ENCODE measurements around the gene AREG. TPM values are rescaled to one million over a fixed set of nuclear protein-coding genes. Genes with fewer than 3 reads are reported as not detected.

The AREG gene
- total RNA-seq, 1 donor from 2014 or later, result 2.2 TPM

- Mint-ChIP-seq H3K9me3 (ENCODE audit: low read depth) (peaks cover 10% of the 10 kb centered on the region), H3K27me3 (peaks cover under 1% of the 10 kb centered on the region), H3K36me3 (ENCODE audit: insufficient read depth) (no peaks in the 10 kb centered on the region), H3K4me3 (ENCODE audit: low read depth) (no peak overlapping the region), H3K27ac (no peak overlapping the region), H3K4me1 (ENCODE audit: low read depth) (peaks cover 3% of the 10 kb centered on the region)
- no peak for TF ChIP-seq CTCF (IDR thresholded peaks at IDR 0.05; ENCODE audit: unreplicated experiment)
- no peak for DNase-seq (ENCODE audit: low spot score, unreplicated experiment)
Observed at GRCh38 chr4:74423104-74423503, 21.8 kb upstream of the AREG start.

GRCh38 chr4:74424111-74424510, 20.8 kb upstream of the AREG start:
- no peak for DNase-seq (ENCODE audit: low spot score, unreplicated experiment)
- Mint-ChIP-seq H3K9me3 (ENCODE audit: low read depth) (peaks cover 4% of the 10 kb centered on the region), H3K4me3 (ENCODE audit: low read depth) (no peak overlapping the region), H3K4me1 (ENCODE audit: low read depth) (peaks cover 3% of the 10 kb centered on the region), H3K36me3 (ENCODE audit: insufficient read depth) (no peaks in the 10 kb centered on the region), H3K27me3 (no peaks in the 10 kb centered on the region), H3K27ac (no peak overlapping the region)
- TF ChIP-seq CTCF (IDR thresholded peaks at IDR 0.05; ENCODE audit: unreplicated experiment), result no peak

- Mint-ChIP-seq H3K36me3 (ENCODE audit: insufficient read depth) (no peaks in the 10 kb centered on the region), H3K27me3 (no peaks in the 10 kb centered on the region), H3K4me3 (ENCODE audit: low read depth) (no peak overlapping the region), H3K27ac (no peak overlapping the region), H3K9me3 (ENCODE audit: low read depth) (no peaks in the 10 kb centered on the region), H3K4me1 (ENCODE audit: low read depth) (peaks cover 3% of the 10 kb centered on the region)
- no peak for DNase-seq (ENCODE audit: low spot score, unreplicated experiment)
- no peak for TF ChIP-seq CTCF (IDR thresholded peaks at IDR 0.05; ENCODE audit: unreplicated experiment)
Observed at GRCh38 chr4:74426101-74426500, 18.8 kb upstream of the AREG start.

GRCh38 chr4:74428276-74428675, 16.7 kb upstream of the AREG start:
- Mint-ChIP-seq H3K27ac (no peak overlapping the region), H3K9me3 (ENCODE audit: low read depth) (no peaks in the 10 kb centered on the region), H3K36me3 (ENCODE audit: insufficient read depth) (no peaks in the 10 kb centered on the region), H3K27me3 (no peaks in the 10 kb centered on the region), H3K4me1 (ENCODE audit: low read depth) (peaks cover 1% of the 10 kb centered on the region), H3K4me3 (ENCODE audit: low read depth) (no peak overlapping the region)
- TF ChIP-seq CTCF (IDR thresholded peaks at IDR 0.05; ENCODE audit: unreplicated experiment), result no peak
- no peak for DNase-seq (ENCODE audit: low spot score, unreplicated experiment)

- no peaks in the 10 kb centered on the region for H3K36me3 Mint-ChIP-seq (ENCODE audit: insufficient read depth)
- no peaks in the 10 kb centered on the region for H3K9me3 Mint-ChIP-seq (ENCODE audit: low read depth)
- H3K4me1 Mint-ChIP-seq (ENCODE audit: low read depth), result no peaks in the 10 kb centered on the region
- no peak overlapping the region for H3K4me3 Mint-ChIP-seq (ENCODE audit: low read depth)
- H3K27ac Mint-ChIP-seq, result no peak overlapping the region
- no peaks in the 10 kb centered on the region for H3K27me3 Mint-ChIP-seq
- no peak for TF ChIP-seq CTCF (IDR thresholded peaks at IDR 0.05; ENCODE audit: unreplicated experiment)
- no peak for DNase-seq (ENCODE audit: low spot score, unreplicated experiment)
Observed at GRCh38 chr4:74431113-74431826, 13.7 kb upstream of the AREG start.

Measured in progenitor cell of endocrine pancreas (in vitro differentiated cells).